PC-3 (cell line): Measurements from ENCODE around the gene TCHH. TPM values are rescaled to one million over a fixed set of nuclear protein-coding genes. Genes with fewer than 3 reads are reported as not detected.

Experiments used
- ATAC-seq: fragments of 200-7000 bp; cut with Tn5 transposase; 2 replicates; pipeline ENCODE4 v1.9.1; 2020; ENCODE audit warnings: mild to moderate bottlenecking, moderate library complexity
- BruUV-seq: library from RNA; stranded (reverse); fragments of 400-500 nt; replicated peaks from 2 replicates; lab custom pipeline; 2021; lab: Mats Ljungman, UMichigan
- CTCF ChIA-PET: fragments of 300-600 bp; sonication (Branson Sonifier 250); formaldehyde crosslinking; loops from one replicate; lab custom pipeline; 2022; ENCODE audit warnings: antibody characterized with exemption; lab: Charles Lee
- POLR2A ChIA-PET: fragments of 300-600 bp; sonication (Branson Sonifier 250); formaldehyde crosslinking; loops from one replicate; lab custom pipeline; 2022; ENCODE audit warnings: antibody characterized with exemption; ENCODE audit not compliant: unreplicated experiment; lab: Charles Lee
- DNase-seq: peaks from one replicate; pipeline ENCODE4 v3.0.0-alpha.2; 2015
- H2AFZ ChIP-seq: fragments of 300-600 bp; sonication (generic); 2 replicates; pipeline ENCODE4 v1.6.0; 2016; ENCODE audit warnings: antibody characterized with exemption, low read length
- H3F3A ChIP-seq: fragments of 300-600 bp; sonication (generic); one replicate; pipeline ENCODE4 v1.6.0; 2017; ENCODE audit warnings: antibody characterized with exemption, low read length, control low read depth, mild to moderate bottlenecking; ENCODE audit not compliant: unreplicated experiment
- H3K27ac ChIP-seq: fragments of 300-600 bp; sonication (generic); 2 replicates; pipeline ENCODE4 v1.5.1; 2016; ENCODE audit warnings: mild to moderate bottlenecking, low read length
- H3K27me3 ChIP-seq: fragments of 300-600 bp; sonication (generic); 2 replicates; pipeline ENCODE4 v1.6.1; 2016; ENCODE audit warnings: low read length, mixed read lengths
- H3K36me3 ChIP-seq: fragments of 300-600 bp; sonication (generic); 2 replicates; pipeline ENCODE4 v1.6.1; 2016; ENCODE audit warnings: low read depth, mixed run types, low read length, mixed read lengths
- H3K4me1 ChIP-seq: fragments of 300-600 bp; sonication (generic); 2 replicates; pipeline ENCODE4 v1.5.1; 2016; ENCODE audit warnings: low read length; ENCODE audit not compliant: insufficient read depth
- H3K4me2 ChIP-seq: fragments of 300-600 bp; sonication (generic); 2 replicates; pipeline ENCODE4 v1.6.0; 2016; ENCODE audit warnings: low read length
- H3K4me3 ChIP-seq: fragments of 300-600 bp; sonication (generic); 2 replicates; pipeline ENCODE4 v1.5.1; 2016; ENCODE audit warnings: mild to moderate bottlenecking, low read length, mixed read lengths
- H3K79me2 ChIP-seq: fragments of 300-600 bp; sonication (generic); 2 replicates; pipeline ENCODE4 v1.6.1; 2017; ENCODE audit warnings: low read length, mixed read lengths
- H3K9ac ChIP-seq: fragments of 300-600 bp; sonication (generic); 2 replicates; pipeline ENCODE4 v1.6.0; 2016; ENCODE audit warnings: mild to moderate bottlenecking, low read length
- H3K9me2 ChIP-seq: fragments of 300-600 bp; sonication (generic); replicated peaks from 2 replicates; pipeline ENCODE4 v1.6.1; 2016; ENCODE audit warnings: mixed run types, low read length, mixed read lengths
- H3K9me3 ChIP-seq: fragments of 300-600 bp; sonication (generic); 2 replicates; pipeline ENCODE4 v1.6.1; 2016; ENCODE audit warnings: low read length, mixed read lengths
- H4K20me1 ChIP-seq: fragments of 300-600 bp; sonication (generic); 2 replicates; pipeline ENCODE4 v1.6.1; 2016; ENCODE audit warnings: low read length, mixed read lengths
- CTCF ChIP-seq: fragments of 300-600 bp; sonication (generic); conservative IDR thresholded peaks from 2 replicates; pipeline ENCODE4 v1.5.1; 2017; ENCODE audit warnings: antibody characterized with exemption, low read depth, mild to moderate bottlenecking, low read length
- EZH2 ChIP-seq: fragments of 300-600 bp; sonication (generic); IDR thresholded peaks from one replicate; pipeline ENCODE4 v1.6.1; 2017; ENCODE audit warnings: antibody characterized with exemption, mild to moderate bottlenecking, low read length; ENCODE audit not compliant: unreplicated experiment
- EZH2phosphoT487 ChIP-seq: fragments of 300-600 bp; sonication (generic); IDR thresholded peaks from 2 replicates; pipeline ENCODE4 v1.6.1; 2018; ENCODE audit warnings: mild to moderate bottlenecking, antibody characterized with exemption, low read length, borderline replicate concordance
- intact Hi-C: fragments of 100-400 bp; cut with micrococcal nuclease; formaldehyde crosslinking; loops from 2 replicates; pipeline ENCODE4 v1.9.0; 2023
- total RNA-seq: library from RNA; depleted of rRNA; stranded (reverse); fragments of >200 nt; gene quantifications from 2 replicates; pipeline ENCODE4 v1.2.3, GENCODE V29; 2014

TCHH gene
- total RNA-seq, 1 experiment from 2014 or later = not detected

DNA sequence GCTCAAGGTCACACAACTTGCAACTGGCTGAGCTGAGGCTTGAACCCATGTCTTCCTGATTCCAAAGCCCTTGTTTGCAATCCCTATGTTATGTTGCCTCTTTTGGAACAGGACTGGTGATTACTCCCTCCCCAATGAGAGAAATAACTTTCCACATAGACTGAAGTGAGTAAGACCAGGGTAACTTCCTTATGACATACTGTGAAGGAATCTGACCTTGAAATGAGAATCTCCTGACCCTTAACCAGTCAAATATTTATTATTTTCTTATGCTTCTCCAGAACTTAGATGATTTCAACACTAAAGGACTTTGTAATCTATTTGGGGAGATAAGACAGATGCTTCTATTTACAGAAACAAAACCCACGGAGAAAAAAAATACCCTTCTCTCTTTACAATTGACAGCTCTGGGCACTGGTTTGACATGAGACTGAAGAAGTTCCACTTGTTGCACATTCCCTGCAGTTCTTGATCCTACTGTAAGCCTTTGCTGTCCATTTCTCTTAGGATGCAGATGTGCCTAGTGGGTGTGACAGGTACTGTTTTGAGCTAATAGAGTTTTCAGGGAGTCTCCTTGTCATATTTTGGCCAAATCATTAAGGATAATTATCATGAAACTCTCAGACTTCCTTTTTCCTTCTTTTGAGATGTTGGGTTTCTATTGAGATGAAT lies 47.7 kb upstream of the TCHH start:
- H3K27ac ChIP-seq = no peak overlapping the region
- no peaks in the 10 kb centered on the region for H3F3A ChIP-seq
- H4K20me1 ChIP-seq = no peaks in the 10 kb centered on the region
- H3K4me3 ChIP-seq = no peak overlapping the region
- CTCF ChIA-PET = no interaction called here
- no peaks in the 10 kb centered on the region for H3K9me2 ChIP-seq
- H3K4me1 ChIP-seq = peaks cover 28% of the 10 kb centered on the region
- H3K9ac ChIP-seq = no peak overlapping the region
- intact Hi-C loops = no loop called here
- 0 out of 2 replicates have a peak overlapping the region, but pooled peaks have one; percentile 11 for H3K4me2 ChIP-seq
- DNase-seq (peak; percentile 85), ATAC-seq (peak; percentile 92)
- H3K9me3 ChIP-seq = no peaks in the 10 kb centered on the region
- no TSS peak for BruUV-seq
- H3K27me3 ChIP-seq = no peaks in the 10 kb centered on the region
- POLR2A ChIA-PET = no interaction called here
- H3K79me2 ChIP-seq = no peaks in the 10 kb centered on the region
- H2AFZ ChIP-seq = no peak overlapping the region
- TF ChIP-seq EZH2phosphoT487 (no peak), EZH2 (no peak), CTCF (no peak)
- H3K36me3 ChIP-seq = no peaks in the 10 kb centered on the region

GRCh38 chr1:152160576-152160975 lies 45.3 kb upstream of the TCHH start:
- H3K4me1 ChIP-seq = peaks cover 25% of the 10 kb centered on the region
- H3K4me3 ChIP-seq = no peak overlapping the region
- no peaks in the 10 kb centered on the region for H3F3A ChIP-seq
- BruUV-seq = no TSS peak
- H3K9ac ChIP-seq = no peak overlapping the region
- H2AFZ ChIP-seq = no peak overlapping the region
- no peak overlapping the region for H3K4me2 ChIP-seq
- H3K36me3 ChIP-seq = no peaks in the 10 kb centered on the region
- no peak for ATAC-seq
- no peaks in the 10 kb centered on the region for H4K20me1 ChIP-seq
- no peak overlapping the region for H3K27ac ChIP-seq
- H3K9me2 ChIP-seq = no peaks in the 10 kb centered on the region
- intact Hi-C loops = no loop called here
- DNase-seq = no peak
- no peaks in the 10 kb centered on the region for H3K79me2 ChIP-seq
- H3K9me3 ChIP-seq = no peaks in the 10 kb centered on the region
- no peaks in the 10 kb centered on the region for H3K27me3 ChIP-seq
- TF ChIP-seq EZH2 (no peak), EZH2phosphoT487 (no peak), CTCF (no peak)
- ChIA-PET POLR2A (no interaction called here), CTCF (interaction anchor here (1.3 kb wide), 1 partner anchor 19 kb away, joined by 3 read pairs; no protein-coding TSS in a partner anchor)

GRCh38 chr1:152159144-152159543 lies 43.9 kb upstream of the TCHH start, which contains the start of gene RPTN:
Gene RPTN, minus strand, starts transcription at chr1:152159228. Its CDS starts 1,339 bp downstream, at chr1:152157889.
- intact Hi-C loops = no loop called here
- H3K79me2 ChIP-seq = no peaks in the 10 kb centered on the region
- no peaks in the 10 kb centered on the region for H3K27me3 ChIP-seq
- ATAC-seq (peak; percentile 39), DNase-seq (peak; percentile 17)
- no peaks in the 10 kb centered on the region for H3F3A ChIP-seq
- H3K4me3 ChIP-seq = no peak within 1 kb of the TSS
- H3K9me2 ChIP-seq = no peaks in the 10 kb centered on the region
- no peaks in the 10 kb centered on the region for H3K36me3 ChIP-seq
- TF ChIP-seq CTCF = 0 out of 2 replicates have a peak, but pooled peaks have one; percentile 14
- TF ChIP-seq EZH2 = no peak
- TF ChIP-seq EZH2phosphoT487 = no peak
- peaks cover 15% of the 10 kb centered on the region for H3K4me1 ChIP-seq
- H3K27ac ChIP-seq = no peak within 1 kb of the TSS
- no peaks in the 10 kb centered on the region for H3K9me3 ChIP-seq
- no peak within 1 kb of the TSS for H3K9ac ChIP-seq
- no peak within 1 kb of the TSS for H3K4me2 ChIP-seq
- BruUV-seq = no TSS peak
- H2AFZ ChIP-seq = no peak within 1 kb of the TSS
- ChIA-PET CTCF (no interaction called here), POLR2A (no interaction called here)
- no peaks in the 10 kb centered on the region for H4K20me1 ChIP-seq
